Measurements from ENCODE around the gene COL5A1.
"Not testable (repeated sequence)": the region's sequence is repeated elsewhere in the genome, so short reads cannot be mapped to it uniquely, and the experiment has no call there.

The COL5A1 gene

DNA sequence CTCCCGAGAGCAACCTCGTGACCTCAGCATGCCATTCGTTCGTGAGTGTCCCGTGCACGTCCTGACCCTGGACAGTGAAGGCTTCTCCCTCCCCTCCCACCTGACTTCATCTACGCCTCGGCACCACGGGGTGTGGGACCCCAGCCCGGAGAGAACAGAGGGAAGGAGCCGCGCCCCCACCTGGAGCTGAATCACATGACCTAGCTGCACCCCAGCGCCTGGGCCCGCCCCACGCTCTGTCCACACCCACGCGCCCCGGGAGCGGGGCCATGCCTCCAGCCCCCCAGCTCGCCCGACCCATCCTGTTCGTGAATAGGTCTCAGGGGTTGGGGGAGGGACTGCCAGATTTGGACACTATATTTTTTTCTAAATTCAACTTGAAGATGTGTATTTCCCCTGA lies 200.7 kb downstream of the COL5A1 start:
- DNase-seq, result no peak

DNA sequence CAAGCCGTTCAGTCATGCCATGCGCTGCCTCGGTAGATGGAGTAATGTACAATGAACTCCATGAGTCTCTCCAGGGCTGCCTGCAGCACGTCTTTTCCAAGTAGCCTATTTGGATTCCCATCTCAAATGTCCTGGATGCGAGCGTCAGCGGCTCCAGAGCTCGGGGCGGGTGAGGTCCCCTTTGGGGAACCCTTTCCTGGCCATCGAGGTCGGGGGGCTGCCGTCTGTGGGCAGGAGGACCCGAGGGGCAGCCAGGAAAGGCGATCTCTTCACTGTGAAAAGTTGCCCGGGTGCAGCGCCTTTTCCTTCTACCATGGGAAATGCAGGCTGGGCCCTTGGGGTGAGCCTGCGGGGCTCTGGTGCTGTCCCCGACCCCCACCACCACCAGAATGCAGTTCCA lies 202.1 kb downstream of the COL5A1 start:
- no peak for DNase-seq

DNA sequence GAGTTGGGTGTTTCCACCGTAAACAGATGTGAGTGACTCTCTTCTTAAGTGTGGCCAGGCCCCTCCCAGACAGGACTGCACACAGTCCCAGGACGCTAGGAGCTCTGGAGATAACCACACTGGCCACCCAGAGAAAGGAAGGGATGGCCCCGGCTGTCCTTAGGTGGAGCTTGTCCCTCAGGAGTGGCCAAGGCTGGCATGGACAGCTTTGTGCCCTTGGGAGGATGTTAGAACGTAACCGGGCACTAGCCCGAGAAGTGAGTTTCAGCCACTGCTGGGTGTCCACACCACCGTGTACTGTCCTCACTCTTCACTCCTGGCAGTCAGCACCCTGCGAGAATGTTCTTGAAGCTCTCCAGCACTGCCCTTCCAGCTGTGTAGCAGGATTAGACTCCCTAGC lies 203.2 kb downstream of the COL5A1 start:
- no peak for DNase-seq

DNA sequence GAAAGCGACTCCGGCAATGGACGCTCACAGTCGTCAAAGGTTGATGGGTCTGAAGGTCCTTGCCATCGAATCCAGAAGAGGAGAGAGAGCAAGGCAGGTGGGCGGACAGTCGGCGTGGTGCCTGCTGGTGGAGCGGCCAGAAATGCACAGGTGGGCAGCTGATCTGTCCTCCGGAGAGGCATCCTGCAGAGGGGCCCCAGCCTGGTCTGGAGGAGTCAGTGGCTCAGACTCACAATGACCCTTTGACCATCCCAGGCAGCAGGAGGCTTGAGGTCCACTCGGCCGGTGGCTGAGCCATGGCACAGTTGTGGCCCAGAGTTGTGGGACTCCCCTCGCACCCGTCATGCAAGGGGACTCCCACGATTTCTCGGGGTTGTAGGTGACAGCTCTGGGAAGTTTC lies 204.6 kb downstream of the COL5A1 start:
- DNase-seq, result no peak

DNA sequence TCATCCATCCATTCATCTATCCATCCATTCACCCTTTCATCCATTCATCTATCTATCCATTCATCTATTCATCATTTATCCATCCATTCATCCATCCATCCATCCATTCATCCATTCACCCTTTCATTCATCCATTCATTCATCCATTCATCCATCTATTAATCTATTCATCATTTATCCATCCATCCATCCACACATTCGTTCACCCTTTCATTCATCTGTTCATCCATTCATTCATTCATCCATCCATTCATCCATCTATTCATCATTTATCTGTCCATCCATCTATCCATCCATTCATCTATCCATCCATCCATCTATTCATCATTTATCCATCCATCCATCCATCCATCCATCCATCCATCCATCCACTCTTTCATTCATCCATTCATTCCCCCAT lies 205.1 kb downstream of the COL5A1 start:
- no peak for DNase-seq

DNA sequence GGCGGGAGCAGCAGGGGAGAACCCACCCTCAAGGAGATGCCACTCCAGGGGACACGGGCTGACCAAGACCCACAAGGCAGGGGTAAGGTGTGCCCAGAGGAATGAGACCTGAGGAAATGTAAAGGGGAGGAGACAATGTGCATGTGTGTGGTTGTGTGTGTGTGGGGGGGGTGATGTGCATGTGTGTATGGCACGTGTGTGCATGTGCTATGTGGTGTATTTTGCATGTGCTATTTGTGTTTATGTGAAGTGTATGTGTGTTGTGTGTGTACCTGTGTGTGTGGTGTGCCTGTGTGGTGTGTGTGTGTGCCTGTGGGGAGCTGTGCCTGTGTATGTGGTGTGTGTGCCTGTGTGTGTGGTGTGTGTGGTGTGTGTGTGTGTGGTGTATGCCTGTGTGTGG lies 205.5 kb downstream of the COL5A1 start:
- DNase-seq, result no peak

DNA sequence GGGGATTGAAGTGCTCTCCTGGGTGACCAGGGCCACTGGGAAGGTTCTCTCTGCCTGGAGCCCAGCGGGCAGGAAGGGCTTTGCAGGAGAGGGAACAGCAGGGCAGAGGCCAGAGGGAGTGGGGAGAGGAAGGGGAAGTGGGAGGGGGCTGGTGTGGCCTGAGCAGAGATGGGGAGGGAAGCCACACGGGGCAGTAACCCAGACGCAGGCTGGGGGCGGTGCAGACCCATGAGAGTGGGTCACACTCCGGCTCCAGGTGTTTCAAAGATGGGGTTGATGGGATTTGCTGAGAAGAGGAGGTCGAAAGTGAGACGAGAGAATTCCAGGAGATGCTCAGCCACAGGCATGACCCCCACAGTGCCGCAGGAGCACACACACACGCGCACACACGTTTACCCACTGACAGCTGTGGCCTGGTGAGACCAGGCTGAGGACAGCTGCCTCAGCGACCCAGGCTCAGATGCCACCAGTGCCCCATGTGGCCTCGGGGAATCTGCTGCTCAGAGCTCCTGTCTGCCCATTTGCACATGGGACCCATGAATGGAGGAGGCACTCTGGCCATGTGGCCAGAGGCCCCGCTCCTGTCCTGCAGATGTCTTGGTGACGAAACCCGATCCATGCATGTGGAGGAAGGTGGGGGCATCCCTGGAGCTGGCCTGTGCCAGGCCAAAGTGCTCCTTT lies 206.3 kb downstream of the COL5A1 start:
- DNase-seq, result no peak

DNA sequence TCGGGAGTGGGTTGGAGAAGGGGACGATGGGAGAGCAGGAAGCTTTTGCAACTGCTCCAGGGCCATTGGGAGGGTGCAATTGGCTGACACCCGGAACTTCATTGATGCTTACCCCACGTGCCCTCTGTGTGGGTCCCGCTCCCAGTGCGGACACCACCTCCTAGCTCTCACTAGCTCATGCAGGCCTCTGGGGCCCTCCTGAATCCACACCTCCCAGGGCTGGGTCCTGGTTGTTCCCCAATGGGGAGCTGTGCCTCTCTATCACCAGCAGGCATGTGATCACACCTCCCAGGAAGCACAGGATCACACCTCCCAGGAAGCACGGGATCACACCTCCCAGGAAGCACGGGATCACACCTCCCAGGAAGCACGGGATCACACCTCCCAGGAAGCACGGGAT lies 206.9 kb downstream of the COL5A1 start:
- no peak for DNase-seq

DNA sequence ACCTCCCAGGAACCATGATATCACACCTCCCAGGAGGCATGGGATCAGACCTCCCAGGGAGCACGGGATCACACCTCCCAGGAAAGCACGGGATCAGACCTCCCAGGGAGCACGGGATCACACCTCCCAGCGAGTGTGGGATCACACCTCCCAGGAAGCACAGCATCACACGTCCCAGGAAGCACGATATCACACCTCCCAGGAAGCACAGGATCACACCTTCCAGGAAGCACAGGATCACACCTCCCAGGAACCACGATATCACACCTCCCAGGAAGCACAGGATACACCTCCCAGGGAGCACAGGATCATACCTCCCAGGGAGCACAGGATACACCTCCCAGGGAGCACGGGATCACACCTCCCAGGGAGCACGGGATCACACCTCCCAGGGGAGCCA lies 209.0 kb downstream of the COL5A1 start:
- no peak for DNase-seq

DNA sequence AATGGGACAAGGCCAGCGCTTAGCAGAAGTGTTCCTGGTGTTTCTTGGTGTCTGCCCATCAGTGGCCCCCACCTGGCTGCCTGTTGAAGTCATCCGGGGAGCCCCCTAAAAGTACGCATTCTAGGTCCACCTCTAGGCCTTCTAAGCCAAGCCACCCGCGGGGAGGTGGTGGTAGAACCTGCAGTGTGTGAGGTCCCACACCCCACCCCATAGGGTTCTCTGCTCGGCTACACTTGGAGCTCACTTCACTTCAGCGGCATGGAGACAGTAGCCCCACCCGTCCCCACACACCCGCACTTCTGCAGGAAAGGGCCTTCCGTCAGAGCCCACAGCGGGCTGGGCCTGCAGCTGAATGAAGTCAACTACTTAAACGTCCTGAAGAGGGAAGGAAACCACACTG lies 209.4 kb downstream of the COL5A1 start:
- no peak for DNase-seq

DNA sequence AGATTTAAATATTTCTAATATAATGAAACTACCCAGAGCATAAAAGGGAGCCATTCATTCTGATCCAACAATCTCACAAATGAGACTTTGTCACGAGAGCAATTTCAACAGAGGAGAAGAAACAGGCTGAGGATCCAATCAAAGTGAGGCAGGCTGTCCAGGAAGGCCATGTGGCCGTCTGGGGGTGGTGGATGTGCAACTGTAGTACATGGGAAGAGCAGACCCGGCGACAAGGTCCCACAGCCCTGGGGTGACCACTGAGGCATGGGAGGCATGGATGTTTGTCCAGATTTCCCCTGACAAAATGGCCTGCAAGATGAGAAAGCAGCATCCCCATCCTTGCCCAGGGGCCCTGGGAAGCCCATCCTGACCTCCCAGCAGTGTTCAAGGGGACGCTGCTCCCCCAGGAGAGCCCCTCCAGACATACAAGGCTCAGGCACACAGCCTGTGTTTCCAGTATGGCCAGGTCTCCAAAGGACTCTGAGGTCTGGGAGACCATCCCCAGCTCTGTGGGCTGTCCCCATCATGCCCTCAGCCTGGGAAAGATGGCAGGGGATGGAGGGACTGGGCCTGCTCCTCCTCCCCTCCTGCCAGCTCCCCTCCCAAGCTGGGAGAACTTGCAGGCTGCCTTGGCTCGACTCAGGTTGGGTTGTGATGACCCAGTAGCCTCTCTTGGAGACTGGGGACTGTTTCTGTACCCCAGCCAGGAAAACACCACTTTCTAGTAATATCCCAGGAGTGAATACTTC lies 211.5 kb downstream of the COL5A1 start:
- no peak for DNase-seq

DNA sequence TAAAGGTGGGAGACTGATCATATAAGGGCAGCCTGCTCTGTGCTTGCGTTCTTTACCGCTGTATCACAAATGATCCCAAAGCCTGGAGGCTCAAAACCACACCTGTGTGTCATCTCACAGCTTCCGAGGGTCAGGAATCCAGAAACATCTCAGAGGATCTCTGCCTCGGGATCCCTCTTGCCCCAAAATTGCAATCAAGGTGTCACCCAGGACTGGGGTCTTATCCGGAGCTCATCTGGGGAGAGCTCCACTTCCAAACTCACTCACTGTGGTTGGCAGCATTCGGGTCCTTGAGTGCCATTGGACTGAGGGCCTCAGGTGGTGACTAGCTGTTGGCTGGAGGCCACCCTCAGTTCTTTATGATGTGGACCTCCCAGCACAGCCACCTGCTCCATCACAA lies 212.3 kb downstream of the COL5A1 start:
- DNase-seq, result no peak

DNA sequence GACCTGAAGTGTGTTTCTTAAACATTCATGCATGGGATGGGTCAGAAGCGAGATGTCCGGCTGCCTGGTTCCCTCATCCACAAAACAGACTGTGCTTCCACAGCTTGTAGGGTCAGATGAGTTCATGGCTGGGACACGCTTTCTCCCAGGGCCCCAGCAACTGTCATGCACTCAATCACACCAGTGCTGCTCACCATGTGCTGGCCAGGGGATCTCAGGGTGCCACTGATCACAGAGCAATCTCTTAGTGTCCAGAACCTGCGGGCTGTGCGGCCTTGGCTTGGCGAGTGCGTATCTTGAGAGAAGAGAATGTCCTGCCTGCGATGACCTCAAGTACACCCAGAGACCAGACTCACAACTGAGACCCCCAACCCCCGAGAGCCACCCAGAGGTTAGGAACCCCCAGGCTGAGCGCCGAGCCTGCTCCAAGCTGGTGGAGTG lies 213.0 kb downstream of the COL5A1 start:
- no peak for DNase-seq

DNA sequence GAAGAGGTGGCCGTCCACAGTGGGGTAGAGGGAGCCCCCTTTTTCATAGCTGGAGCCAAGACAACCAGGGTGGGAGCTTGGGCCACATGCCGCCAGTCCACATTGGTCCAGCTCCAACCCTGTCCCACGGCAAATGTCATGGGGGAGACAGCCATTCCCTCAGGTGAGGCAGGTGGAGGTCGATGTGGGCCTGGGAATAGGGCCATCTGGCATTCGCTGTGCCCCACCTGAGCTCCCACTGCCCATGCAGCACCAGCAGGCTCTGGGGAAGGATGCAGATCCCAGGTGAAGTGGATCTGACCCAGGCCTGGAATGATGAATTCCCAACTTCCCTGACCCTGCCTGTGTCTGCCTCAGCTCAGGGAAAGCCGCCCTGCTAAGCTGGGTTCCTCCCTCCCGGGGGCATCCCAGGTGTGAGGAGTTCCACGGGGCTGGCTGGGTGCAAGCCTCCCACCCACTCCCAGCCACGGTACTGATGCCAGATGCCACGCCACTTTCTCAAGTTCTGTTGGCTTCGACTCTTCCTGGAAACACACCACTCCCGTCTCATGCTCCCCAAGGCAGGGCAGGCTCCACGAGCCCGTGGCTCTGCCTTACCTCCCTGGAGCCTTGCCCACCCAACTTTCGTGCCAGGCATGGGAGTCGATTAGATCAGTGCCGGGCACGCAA lies 213.8 kb downstream of the COL5A1 start:
- DNase-seq, result no peak

DNA sequence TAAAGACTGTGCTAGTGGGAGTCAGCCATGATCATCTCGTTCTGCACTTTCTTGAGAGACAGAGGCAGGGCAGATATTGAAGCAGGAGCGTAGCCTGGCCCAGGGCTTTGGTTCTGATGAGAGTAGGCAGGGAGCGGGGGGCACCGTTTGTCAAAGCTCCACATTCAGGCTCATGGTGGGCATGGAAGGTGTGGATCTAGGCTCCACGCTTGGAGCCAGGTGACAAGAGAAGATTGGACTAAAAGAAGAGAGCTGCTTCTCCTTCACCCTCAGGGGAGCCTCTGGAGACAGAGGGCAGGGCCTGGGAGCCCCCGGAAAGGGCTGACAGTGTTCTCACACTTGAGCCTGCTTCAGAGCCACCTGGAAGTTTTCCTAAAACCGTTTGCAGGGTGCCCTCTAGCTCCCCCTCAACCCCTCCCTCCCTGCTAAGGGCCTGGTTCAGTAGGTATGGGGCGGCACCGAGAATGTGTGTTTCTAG lies 214.3 kb downstream of the COL5A1 start:
- DNase-seq, result no peak

DNA sequence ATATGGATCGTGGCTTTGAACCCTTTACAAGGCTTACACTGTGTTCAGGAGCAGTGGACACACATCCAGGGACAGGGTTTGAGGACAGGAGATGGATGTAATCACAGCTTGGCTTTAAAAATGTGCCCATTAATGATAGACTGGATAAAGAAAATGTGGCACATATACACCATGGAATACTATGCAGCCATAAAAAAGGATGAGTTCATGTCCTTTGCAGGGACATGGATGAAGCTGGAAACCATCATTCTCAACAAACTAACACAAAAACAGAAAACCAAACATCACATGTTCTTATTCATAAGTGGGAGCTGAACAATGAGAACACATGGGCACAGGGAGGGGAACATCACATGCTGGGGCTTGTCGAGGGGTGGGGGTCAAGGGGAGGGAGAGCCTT lies 215.8 kb downstream of the COL5A1 start:
- DNase-seq, result not testable (repeated sequence)

DNA sequence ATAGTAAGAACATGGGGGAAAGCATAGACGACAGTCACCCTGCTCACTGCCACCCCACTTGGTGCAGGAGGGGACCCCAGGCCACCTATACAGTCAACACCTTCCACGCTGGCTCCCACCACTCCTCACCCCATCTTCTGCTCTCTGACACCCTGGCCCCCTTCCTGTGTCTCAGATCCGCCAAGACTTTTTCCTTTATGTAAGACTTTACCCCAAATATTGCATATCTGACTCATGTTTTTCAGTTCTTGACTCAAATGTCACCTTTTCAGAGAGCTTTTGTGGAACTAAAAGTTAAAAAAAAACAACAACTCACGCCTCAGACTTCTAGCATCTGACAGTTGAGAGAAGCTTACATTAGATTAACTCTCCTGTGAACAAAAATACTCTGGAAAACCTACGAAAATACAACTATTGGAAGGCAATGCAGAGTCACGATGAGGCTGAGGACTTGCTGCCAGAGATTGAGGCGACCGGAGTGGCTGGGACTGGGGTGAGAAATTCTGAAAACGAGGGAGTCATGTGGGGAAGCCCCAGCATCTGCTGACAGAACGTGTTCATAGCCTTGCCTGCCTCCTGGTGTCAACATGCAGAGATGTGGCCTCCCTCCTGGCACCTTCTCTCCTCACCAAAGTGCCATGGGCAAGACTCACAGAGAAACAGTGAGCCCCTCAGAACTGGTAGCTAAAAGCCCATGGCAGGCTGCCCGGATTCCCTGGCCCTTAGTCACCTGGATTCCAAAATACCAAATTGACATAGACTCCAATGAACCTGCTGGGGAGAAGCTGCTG lies 216.6 kb downstream of the COL5A1 start:
- DNase-seq, result no peak

DNA sequence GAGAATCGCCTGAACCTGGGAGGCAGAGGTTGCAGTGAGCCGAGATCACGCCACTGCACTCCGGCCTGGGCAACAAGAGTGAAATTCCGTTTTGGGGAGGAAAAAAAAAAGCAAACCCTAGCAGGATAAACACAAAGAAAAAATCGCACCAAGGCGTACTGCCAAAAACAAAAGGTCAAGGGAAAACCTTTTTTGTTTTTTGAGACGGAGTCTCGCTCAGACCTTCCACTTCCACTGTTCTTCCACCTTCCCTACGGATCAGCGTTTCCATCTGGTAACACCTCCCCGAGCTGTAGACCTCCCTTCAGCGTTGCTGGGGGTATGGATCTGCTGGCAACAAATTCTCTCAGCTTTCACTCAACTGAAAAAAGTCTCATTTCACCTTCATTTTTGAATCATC lies 218.9 kb downstream of the COL5A1 start:
- DNase-seq, result no peak

DNA sequence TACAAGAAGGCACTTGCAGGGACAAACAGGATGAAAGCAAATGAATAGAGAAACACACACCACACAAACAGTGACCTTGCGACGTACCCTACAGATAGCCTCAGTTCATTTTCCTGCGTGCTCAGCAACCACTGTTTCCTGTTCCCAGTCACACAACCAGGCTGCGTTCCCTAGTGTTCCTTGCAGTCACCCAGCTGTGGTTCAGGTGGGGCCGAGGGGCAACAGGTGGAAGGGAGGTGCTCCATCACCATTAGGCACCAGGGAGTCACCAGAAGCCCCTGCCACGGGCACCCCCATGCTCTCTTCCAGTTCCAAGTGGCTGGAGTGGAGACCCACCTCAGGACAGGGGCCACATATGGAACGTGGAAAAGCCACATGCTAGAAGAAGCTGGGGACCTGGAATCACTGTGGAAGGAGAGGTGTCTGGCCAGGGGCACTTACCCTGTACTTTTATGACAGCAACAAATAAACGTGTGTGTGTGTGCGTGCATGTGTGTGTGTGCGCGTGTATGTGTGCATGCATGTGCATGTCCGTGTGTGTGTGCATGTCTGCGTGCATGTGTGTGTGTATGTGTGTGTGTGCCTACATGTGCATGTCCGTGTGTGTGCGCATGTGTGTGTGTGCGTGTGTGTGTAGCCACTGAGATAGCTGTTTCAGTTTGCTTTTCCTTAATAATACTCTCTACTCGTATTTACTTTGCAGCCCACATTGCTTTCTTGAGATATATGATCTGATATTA lies 220.2 kb downstream of the COL5A1 start:
- no peak for DNase-seq

DNA sequence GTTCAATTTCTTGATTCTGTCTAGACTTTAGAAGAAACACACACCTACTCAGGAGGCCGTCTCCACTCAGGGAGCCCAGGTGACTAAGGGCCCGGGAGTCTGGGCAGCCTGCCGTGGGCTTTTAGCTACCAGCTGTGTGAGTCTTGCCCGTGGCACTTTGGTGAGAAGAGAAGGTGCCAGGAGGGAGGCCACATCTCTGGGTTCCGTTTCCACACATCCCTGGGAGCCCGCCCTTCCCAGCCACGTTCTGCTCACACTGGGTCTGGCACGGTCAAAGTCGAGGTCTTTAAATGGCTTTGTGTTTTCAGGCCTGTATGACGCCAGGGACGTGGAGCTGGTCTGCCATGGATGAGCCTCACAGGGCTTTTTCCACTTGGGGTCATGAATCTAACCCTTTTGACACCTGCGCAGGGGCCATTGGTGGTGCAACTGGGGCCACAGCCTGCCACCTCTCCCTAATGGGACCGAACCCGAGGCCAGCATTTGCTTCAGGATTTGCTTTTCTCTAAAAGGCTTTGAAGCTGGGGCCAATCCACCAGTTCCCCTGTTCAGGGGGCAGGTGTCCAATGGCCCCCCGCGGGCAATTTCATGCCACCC lies 221.8 kb downstream of the COL5A1 start:
- no peak for DNase-seq

DNA sequence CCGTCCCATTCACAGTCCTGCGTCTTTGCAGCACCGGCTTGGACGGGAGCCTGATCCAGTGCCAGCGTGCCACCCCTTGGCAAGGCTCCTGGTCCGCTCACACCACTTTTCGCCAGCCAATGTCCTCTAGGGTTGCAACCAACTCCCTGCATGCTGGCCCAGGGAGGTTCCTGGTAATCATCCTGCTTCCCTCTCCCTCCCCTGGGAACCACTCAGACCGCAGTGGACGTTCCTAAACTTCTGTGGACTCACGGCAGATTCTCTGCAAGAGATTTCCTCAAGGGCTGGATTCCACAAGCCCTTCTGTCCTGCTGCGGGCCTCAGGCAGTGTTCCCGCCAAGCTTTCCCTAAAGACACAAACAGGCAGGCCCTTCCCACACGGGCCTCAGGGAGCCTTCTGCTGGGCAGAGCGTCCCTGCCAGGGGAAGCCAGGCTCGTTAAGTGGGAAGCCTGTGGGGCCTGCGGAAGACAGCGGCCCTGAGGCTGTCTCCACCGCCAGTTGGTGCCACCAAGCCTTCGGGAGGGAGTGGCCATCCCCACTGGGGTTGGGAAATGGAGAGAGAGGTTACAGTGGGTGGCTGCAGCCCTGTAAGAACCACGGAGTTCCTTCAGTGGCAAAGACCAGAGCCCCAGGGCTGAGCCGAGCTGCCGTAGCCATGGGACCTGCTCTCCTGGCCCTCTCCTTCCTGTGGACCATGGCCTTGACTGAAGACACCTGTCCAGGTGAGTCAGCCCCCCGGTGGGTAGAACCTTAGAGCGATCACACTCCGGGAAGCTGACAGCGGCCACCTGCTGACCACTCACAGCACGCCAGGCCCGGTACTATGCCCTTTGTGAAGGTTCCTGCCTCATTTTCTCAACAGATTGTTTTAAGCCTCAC lies 222.6 kb downstream of the COL5A1 start:
- no peak for DNase-seq
